ENCODE results near the gene WNK1.

The WNK1 gene

GRCh38 chr12:867905-868304 lies 115.5 kb downstream of the WNK1 start:
- DNase-seq: no peak

DNA sequence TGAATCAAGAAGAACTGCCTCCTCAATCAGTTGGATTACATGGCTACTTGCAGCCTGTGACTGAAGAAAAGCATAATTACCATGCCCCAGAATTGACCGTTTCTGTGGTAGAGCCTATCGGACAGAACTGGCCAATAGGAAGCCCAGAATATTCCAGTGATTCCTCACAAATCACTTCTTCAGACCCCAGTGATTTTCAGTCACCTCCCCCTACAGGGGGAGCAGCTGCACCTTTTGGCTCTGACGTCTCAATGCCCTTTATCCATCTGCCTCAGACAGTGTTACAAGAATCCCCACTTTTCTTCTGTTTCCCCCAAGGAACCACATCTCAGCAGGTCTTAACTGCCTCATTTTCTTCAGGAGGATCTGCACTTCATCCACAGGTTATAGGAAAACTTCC lies 116.3 kb downstream of the WNK1 start:
- DNase-seq: no peak

- no peak for DNase-seq
Measured at GRCh38 chr12:870378-870777, 118.0 kb downstream of the WNK1 start.

DNA sequence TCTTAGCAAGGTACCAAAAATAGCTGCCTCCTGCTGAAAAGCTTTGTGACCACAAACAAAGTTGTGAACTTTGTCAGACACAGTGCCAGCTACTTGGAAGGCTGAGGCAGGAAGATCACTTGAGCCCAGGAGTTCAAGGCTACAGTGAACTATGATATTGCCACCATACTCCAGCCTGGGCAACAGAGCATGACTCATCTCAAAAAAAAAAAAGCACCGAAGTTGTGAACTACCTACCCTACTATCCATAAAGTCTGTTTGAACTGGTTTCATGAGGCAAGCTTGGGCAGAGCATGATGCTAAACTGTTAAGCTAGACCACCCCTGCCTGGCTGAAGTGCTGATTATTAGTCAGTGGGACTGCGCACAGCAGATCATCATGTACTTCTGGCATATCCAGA lies 121.6 kb downstream of the WNK1 start:
- DNase-seq: no peak

DNA sequence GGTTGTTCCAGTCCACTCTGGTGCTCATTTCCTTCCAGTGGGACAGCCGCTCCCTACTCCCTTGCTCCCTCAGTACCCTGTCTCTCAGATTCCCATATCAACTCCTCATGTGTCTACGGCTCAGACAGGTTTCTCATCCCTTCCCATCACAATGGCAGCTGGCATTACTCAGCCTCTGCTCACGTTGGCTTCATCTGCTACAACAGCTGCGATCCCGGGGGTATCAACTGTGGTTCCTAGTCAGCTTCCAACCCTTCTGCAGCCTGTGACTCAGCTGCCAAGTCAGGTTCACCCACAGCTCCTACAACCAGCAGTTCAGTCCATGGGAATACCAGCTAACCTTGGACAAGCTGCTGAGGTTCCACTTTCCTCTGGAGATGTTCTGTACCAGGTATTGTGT lies 127.3 kb downstream of the WNK1 start:
- DNase-seq: no peak

DNA sequence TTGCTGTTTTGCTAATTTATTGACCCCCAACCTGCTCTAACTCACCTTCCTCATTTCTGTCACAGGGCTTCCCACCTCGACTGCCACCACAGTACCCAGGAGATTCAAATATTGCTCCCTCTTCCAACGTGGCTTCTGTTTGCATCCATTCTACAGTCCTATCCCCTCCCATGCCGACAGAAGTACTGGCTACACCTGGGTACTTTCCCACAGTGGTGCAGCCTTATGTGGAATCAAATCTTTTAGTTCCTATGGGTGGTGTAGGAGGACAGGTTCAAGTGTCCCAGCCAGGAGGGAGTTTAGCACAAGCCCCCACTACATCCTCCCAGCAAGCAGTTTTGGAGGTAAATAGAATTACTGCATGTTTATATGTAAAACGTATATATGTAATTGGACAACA lies 128.3 kb downstream of the WNK1 start:
- DNase-seq: no peak

- no peak for DNase-seq
Measured at GRCh38 chr12:884746-885414, 132.5 kb downstream of the WNK1 start.

DNA sequence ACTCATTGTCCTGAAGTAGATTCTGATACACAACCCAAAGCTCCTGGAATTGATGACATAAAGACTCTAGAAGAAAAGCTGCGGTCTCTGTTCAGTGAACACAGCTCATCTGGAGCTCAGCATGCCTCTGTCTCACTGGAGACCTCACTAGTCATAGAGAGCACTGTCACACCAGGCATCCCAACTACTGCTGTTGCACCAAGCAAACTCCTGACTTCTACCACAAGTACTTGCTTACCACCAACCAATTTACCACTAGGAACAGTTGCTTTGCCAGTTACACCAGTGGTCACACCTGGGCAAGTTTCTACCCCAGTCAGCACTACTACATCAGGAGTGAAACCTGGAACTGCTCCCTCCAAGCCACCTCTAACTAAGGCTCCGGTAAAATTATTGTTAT lies 133.3 kb downstream of the WNK1 start:
- DNase-seq: no peak

- no peak for DNase-seq
Measured at GRCh38 chr12:886206-886605, 133.8 kb downstream of the WNK1 start.

GRCh38 chr12:894226-894625 lies 141.8 kb downstream of the WNK1 start:
- DNase-seq: no peak

DNA sequence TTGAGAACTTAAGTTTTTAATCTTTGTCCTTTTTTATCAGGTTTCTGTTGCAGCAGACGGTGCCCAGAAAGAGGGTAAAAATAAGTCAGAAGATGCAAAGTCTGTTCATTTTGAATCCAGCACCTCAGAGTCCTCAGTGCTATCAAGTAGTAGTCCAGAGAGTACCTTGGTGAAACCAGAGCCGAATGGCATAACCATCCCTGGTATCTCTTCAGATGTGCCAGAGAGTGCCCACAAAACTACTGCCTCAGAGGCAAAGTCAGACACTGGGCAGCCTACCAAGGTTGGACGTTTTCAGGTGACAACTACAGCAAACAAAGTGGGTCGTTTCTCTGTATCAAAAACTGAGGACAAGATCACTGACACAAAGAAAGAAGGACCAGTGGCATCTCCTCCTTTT lies 143.7 kb downstream of the WNK1 start:
- DNase-seq: no peak

DNA sequence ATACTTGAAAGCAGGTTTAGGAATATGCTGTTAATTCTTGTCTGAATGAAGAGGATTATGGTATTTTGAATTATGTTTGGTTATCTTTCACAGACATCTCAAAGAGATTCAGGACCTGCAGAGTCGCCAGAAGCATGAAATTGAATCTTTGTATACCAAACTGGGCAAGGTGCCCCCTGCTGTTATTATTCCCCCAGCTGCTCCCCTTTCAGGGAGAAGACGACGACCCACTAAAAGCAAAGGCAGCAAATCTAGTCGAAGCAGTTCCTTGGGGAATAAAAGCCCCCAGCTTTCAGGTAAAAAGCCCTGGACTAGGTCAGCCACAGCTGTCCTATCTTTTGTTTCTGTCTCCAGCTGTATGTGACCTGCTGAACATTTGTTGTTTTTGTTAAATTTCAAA lies 145.0 kb downstream of the WNK1 start:
- no peak for DNase-seq

GRCh38 chr12:902581-902980 lies 150.2 kb downstream of the WNK1 start:
- DNase-seq: no peak

GRCh38 chr12:903055-903454 lies 150.7 kb downstream of the WNK1 start:
- DNase-seq: no peak

DNA sequence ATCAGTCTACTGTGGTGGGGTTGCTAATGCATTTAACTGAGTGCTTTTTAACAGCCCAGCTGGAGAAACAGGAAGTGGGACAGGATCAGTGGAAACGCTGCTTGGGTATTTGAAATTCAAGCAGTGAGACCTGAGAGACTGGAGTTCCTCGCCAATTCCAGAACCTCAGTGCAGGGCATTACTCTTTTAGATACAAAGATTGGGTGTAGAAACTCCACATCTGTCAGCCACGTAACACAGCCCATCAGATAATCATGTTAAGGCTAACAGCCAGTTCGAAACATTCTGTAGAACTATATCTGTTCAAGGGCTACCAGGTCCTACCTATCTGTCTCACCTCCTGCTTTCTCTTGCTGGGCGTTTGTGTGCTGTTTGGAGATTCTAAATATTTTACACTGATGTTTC lies 151.6 kb downstream of the WNK1 start:
- DNase-seq: no peak

DNA sequence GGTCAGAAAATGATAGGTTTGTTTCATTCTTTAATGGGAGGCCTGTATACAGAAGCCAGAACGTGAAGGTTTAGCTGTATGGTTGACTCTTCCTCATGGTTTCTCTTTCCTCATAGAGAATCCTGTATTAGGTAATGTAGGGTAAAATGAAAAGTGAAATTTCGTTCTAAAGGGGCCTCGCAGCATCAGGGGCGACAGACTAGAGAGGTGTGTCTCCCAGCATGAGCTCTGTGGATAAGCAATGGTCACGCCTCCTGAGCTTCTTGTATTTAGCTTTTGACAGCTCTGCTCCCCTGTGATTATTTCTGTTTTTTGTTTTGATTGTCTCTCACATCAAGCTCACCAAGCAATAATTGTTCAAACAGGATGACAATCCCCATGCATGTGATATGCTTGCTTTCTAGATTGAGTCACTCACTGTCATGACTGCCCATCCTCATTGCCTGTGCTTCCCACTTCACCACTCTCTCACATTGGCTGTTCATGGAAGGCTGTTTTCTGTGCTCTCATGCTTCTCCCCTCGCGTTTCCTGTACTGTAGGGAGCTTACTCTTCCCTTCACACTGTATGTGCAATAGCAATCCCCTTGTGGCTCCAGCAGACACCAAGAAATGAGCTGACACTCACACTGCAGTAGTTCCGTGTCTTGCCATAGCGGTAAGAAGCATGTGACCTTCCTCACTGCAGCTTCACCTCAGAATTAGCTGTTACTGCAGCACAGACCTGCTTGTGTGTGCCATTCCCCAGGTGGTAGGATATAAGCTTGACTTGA lies 153.1 kb downstream of the WNK1 start:
- DNase-seq: no peak

- DNase-seq: no peak
Measured at GRCh38 chr12:906062-906585, 153.7 kb downstream of the WNK1 start.

DNA sequence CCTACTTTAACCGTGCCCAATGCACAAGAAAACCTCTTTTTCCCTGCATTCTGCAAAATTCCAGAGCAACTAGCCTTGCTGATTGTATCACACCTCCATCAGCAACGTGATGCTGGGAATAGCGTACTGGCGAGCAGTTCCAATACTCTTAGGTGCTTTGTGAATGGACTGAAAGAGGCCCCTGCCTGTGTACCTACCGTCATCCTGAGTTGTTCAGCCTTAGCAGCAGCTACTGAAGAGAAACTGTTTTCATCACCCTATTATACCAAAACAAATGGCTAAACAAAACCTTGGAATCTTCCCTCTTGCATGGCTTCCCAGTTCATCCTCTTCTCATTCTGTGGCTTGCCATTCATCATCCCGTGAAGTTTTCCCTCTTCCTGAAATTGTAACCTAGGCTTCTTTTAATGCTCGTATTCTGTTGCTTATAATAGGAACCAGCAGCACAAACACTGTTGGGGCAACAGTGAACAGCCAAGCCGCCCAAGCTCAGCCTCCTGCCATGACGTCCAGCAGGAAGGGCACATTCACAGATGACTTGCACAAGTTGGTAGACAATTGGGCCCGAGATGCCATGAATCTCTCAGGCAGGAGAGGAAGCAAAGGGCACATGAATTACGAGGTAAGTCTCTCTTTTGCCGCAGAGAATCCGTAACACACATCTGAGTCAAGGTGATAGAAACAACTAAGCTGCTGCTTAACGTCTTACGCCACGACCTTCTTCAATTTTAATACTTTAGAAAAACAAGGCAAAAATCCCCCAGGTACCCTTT lies 155.2 kb downstream of the WNK1 start:
- no peak for DNase-seq

DNA sequence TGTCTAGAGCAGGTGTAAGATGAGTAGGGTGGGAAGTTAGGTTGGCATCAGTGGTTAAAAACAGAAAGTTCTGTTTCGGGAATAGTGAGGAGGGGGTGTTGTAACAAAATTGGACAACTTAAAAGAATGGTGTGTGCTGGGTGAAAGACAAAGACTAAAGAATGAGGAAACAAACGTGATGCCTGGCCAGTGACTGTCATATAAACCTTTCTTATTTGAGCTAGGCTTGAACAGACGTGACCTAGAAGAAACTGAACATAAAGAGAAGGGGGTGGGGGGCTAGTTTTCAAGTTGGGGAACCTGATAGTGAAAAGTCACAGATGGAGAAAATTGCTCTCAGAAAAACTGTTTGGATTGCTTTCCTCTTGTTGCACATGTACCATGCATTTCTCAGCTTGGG lies 157.5 kb downstream of the WNK1 start:
- DNase-seq: no peak

- DNase-seq: no peak
Measured at GRCh38 chr12:910416-910815, 158.0 kb downstream of the WNK1 start.

GRCh38 chr12:911191-911826 lies 158.9 kb downstream of the WNK1 start:
- DNase-seq: no peak

DNA sequence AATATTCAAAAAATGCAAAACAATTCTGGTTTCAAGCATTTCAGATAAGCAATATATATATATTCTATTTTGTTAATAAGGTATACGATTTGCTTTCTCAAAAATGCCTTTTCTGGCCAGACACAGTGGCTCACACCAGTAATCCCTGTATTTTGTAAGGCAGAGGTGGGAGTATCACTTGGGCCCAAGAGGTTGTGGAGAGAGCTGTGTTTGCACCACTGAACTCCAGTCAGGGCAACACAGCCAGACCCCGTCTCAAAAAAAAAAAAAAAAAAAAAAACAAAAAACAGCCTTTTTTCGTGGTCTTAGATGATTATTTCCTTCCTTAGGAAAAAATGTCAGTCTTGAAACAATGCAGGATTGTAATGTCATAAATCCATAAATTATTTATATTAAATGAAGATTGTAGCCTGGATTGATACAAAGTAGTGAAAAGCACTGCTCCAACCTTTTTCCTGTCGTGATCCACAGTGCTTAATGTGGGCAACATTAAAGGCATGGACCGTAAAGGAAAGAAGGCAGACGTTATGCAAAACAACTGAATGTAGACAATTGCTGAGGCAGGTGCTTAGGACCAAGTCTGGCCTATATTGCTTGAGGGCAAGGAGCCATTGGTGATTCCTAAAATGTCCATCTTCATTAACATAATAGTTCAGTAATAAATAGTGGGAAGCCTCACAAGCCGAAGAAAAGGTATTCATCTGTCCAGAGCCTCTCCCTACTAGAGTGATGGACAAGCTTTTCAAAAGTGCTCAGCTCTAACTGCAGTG lies 160.3 kb downstream of the WNK1 start:
- peak in 1 of 3 experiments; percentile 27 for DNase-seq
